Vagina (tissue), 2 donors: Measurements from ENCODE around the gene ZDHHC5.
"Not testable (repeated sequence)": the region's sequence is repeated elsewhere in the genome, so short reads cannot be mapped to it uniquely, and the experiment has no call there.

Experiments
- POLR2A ChIP-seq, 2 donors: fragments of 450-650 bp; IDR thresholded peaks; one replicate each; pipeline ENCODE4 v1.6.1; 2017; ENCODE audit warnings: antibody characterized with exemption in 2 of 2, mild to moderate bottlenecking in 2 of 2, moderate library complexity in 2 of 2
- POLR2AphosphoS5 ChIP-seq, 2 donors: sonication (generic); formaldehyde crosslinking; IDR thresholded peaks; one replicate each; pipeline ENCODE4 v1.9.0; 2017; ENCODE audit warnings: antibody characterized with exemption in 2 of 2, mild to moderate bottlenecking in 2 of 2, low read depth in 1 of 2; ENCODE audit not compliant: insufficient read depth in 1 of 2
- TF ChIP-seq, protein P1 (sequence below), 3 experiments: fragments of 450-650 bp in 2 of 3; fragments of 200-600 bp in 1 of 3; sonication (generic) in 1 of 3; IDR thresholded peaks; one replicate each; pipeline ENCODE4 v1.5.1; 2017 to 2019; ENCODE audit warnings: antibody characterized with exemption in 3 of 3, mild to moderate bottlenecking in 2 of 3, moderate library complexity in 2 of 3

DNA sequence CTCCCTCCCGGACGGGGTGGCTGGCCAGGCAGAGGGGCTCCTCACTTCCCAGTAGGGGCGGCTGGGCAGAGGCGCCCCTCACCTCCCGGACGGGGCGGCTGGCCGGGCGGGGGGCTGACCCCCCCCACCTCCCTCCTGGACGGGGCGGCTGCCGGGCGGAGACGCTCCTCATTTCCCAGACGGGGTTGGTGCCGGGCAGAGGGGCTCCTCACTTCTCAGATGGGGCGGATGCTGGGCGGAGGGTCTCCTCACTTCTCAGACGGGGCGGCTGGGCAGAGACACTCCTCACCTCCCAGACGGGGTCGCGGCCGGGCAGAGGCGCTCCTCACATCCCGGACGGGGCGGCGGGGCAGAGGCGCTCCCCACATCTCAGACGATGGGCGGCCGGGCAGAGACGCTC lies 48.8 kb downstream of the ZDHHC5 start:
- TF ChIP-seq POLR2A (IDR thresholded peaks at IDR 0.05); POLR2AphosphoS5 (IDR thresholded peaks at IDR 0.05; ENCODE audit: insufficient read depth in 1 of 2, low read depth in 1 of 2): not testable (repeated sequence)
- TF ChIP-seq, protein P1, sequence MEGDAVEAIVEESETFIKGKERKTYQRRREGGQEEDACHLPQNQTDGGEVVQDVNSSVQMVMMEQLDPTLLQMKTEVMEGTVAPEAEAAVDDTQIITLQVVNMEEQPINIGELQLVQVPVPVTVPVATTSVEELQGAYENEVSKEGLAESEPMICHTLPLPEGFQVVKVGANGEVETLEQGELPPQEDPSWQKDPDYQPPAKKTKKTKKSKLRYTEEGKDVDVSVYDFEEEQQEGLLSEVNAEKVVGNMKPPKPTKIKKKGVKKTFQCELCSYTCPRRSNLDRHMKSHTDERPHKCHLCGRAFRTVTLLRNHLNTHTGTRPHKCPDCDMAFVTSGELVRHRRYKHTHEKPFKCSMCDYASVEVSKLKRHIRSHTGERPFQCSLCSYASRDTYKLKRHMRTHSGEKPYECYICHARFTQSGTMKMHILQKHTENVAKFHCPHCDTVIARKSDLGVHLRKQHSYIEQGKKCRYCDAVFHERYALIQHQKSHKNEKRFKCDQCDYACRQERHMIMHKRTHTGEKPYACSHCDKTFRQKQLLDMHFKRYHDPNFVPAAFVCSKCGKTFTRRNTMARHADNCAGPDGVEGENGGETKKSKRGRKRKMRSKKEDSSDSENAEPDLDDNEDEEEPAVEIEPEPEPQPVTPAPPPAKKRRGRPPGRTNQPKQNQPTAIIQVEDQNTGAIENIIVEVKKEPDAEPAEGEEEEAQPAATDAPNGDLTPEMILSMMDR (IDR thresholded peaks at IDR 0.05), result not testable (repeated sequence)
